NCI-H774 (cell line): ENCODE measurements around the gene KSR2.
"Not testable (repeated sequence)": the region's sequence is repeated elsewhere in the genome, so short reads cannot be mapped to it uniquely, and the experiment has no call there.

Experiments used
- DNase-seq: peaks from one replicate; lab custom pipeline; 2025; lab: John Stamatoyannopoulos, UW

KSR2 gene

GRCh38 chr12:117967512-117967911 is 1.3 kb downstream of the KSR2 start:
- DNase-seq = no peak

GRCh38 chr12:117967043-117967442 is 1.7 kb downstream of the KSR2 start:
- no peak for DNase-seq

GRCh38 chr12:117966511-117966910 is 2.3 kb downstream of the KSR2 start:
- DNase-seq = no peak

- no peak for DNase-seq
These were observed 5.0 kb downstream of the KSR2 start for GRCh38 chr12:117963836-117964235.

- DNase-seq = no peak
These were observed 31.9 kb downstream of the KSR2 start for GRCh38 chr12:117936722-117937484.

- no peak for DNase-seq
These were observed 35.2 kb downstream of the KSR2 start for GRCh38 chr12:117933545-117933944.

GRCh38 chr12:117926391-117926899 is 42.3 kb downstream of the KSR2 start:
- DNase-seq = no peak

- no peak for DNase-seq
These were observed 46.6 kb downstream of the KSR2 start for GRCh38 chr12:117921929-117922777.

GRCh38 chr12:117919479-117919878 is 49.3 kb downstream of the KSR2 start:
- DNase-seq = no peak

- no peak for DNase-seq
These were observed 54.1 kb downstream of the KSR2 start for GRCh38 chr12:117914686-117915085.

- DNase-seq = no peak
These were observed 56.0 kb downstream of the KSR2 start for GRCh38 chr12:117912756-117913155.

- DNase-seq = no peak
These were observed 60.4 kb downstream of the KSR2 start for GRCh38 chr12:117908411-117908810.

GRCh38 chr12:117907108-117907689 is 61.6 kb downstream of the KSR2 start:
- DNase-seq = peak; percentile 14

- DNase-seq = no peak
These were observed 64.7 kb downstream of the KSR2 start for GRCh38 chr12:117904051-117904450.

GRCh38 chr12:117903110-117903840 is 65.5 kb downstream of the KSR2 start:
- DNase-seq = no peak

GRCh38 chr12:117901631-117902030 is 67.2 kb downstream of the KSR2 start:
- no peak for DNase-seq

GRCh38 chr12:117900561-117900960 is 68.2 kb downstream of the KSR2 start:
- DNase-seq = no peak

- DNase-seq = no peak
These were observed 71.2 kb downstream of the KSR2 start for GRCh38 chr12:117897372-117898161.

- no peak for DNase-seq
These were observed 72.8 kb downstream of the KSR2 start for GRCh38 chr12:117896009-117896408.

- no peak for DNase-seq
These were observed 76.3 kb downstream of the KSR2 start for GRCh38 chr12:117892441-117892840.

- DNase-seq = not testable (repeated sequence)
These were observed 77.5 kb downstream of the KSR2 start for GRCh38 chr12:117891265-117891664.
